Right hindlimb (tissue), 1 donor: Measurements from ENCODE around the gene FAR2.
"Not testable (repeated sequence)": the region's sequence is repeated elsewhere in the genome, so short reads cannot be mapped to it uniquely, and the experiment has no call there.

Source experiments
- DNase-seq: peaks from one replicate; pipeline ENCODE4 v3.0.0-alpha.2; 2018

Gene FAR2

DNA sequence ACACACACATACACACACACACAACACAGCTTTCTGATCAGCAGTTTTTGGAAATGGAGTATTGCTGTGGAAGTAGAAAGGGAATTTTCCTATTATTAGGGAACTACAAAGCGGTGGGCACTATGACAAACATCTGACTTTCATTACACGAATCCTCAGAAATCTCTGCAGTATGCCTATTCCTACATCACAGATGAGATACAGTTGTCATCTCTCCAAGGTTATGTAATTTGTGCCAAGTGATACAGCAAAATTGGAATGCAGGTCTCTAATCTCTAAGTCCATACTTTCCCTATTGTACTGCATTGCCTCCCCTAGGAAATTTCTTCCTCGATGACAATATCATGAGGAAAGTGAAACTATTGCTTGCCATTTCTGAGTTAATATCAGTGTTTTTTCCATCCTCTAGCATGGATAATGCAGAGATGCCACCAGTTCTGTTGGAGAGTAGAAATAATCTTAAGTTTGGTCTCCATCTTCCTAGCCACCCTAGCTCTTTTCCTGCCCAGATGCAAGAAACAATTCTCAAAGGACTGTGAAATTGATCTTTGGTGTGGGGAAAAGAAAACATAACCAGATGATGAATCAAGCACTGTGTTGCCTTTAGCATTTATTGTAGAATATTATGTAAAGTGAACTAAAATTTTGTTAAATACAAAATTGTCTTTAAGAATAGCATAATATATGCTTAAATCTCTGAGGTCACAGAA lies 137.2 kb downstream of the FAR2 start:
- DNase-seq: no peak

DNA sequence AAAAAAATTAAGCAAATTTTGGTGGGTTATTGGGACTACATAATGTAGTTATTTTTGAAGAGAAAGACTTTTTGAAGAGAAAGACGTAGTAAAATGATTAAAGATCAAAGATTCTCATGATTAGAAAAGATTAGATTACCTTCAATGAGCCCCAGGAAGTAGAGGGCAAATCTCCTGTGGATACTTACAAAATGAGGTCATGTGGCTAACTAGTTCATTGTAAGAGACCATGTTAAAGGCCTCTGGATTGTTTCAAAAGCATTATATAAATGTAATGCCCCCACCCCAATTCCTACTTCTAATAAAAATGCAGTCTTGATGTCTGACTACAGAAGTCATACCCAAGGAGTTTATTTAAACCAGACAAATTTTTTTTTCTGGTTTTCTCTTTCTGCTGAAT lies 138.5 kb downstream of the FAR2 start:
- DNase-seq: no peak

DNA sequence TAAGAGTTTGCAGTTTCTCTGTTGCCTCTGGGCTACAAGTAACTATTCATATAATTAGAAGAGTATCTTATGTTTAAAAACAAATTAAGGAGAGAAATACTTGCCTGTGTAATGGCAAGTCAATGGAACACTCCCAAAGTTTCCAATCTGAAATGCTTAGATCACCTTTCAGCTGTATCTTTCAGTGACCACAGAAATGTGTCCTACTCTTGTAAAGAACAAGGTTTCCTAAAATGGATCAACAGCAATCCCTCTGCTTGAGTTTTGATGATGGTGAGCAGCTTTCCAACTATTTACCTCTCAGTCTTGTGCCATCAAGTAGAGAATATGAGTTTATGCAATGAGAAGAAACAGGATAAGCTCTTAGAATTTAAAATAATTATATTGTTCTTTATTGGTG lies 139.0 kb downstream of the FAR2 start:
- no peak for DNase-seq

DNA sequence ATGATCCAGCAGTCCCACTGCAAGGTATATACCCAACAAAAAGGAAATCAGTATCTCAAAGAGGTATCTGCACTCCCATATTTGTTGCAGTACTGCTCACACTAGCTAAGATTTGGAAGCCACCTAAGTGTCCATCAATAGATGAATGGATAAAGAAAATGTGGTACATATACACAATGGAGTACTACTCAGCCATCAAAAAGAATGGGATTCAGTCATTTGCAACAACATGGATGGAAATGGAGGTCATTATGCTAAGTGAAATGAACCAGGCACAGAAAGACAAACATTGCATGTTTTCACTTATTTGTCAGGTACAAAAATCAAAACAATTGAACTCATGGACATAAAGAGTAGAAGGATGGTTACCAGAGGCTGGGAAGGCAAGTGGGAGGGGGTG lies 141.4 kb downstream of the FAR2 start:
- not testable (repeated sequence) for DNase-seq

DNA sequence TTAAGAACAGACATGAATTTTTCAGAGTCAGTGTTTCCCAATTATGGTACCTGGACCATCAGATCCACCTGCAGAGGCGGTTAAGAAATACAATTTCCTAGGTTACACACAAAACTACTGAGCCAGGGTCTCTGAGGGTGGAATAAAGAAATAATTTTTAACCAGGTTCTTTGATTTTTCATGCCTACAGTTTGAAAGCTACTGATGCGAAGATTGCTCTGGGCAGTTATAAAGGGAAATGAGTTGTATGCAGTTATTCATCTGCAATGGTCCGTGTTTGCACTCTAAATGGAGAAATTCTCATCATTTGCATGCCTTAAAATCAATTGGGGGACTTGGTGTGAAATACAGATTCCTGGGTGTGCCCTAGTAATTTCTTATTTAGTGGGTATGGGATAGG lies 142.1 kb downstream of the FAR2 start:
- no peak for DNase-seq

DNA sequence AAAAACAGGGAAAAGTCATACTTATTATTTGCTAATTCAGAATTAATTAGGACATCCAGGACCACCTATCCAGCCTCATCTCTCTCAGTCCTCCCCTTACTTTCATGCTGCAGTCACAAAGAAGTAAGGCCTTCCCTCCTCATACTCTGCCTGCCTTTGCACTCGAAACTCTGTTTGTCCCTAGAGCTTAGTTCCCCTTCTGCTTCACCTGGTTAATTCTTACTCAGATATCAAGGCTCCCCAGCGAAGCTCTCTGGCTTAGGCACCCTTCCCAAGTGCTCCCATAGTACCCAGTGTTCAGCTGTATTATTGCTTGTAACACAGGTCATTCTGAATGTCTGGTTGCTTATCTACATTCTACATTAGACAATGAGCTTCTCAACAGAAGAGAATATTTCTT lies 150.6 kb downstream of the FAR2 start:
- no peak for DNase-seq

DNA sequence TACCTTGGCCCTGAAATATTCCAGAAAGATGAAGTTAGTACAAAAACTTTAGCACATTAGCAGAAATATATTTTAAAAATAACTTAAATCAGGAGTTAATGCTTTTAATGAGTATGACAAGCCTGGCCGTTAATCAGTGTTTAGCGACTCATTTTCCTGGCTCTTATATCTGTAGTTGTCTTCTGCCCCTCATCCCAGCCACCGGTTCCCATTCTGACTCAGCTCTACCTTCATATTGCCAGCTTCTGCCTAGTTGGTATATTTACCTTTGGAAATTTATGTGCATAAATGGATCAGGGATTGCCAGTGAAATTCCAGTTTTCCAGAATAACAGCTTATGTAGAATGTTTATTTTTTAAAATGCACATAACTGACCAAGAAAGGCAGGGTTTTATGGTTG lies 152.0 kb downstream of the FAR2 start:
- no peak for DNase-seq

DNA sequence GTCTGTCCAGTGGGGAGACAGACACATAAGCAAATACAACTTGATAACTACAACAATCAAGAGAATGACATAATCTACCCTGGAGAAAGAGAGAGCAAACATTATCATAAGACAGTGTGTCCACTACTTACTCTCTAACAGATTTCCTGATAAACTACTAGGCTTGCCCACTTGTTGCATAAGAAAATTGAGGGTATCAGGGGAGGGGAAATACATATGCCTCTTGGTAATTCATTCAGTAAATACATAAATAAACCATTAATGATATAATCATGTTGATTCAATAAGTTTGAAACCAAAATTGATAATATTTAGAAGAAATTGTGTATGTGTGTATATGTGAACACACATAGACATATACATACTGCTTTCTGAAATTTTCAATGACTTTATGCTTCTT lies 155.3 kb downstream of the FAR2 start:
- no peak for DNase-seq

DNA sequence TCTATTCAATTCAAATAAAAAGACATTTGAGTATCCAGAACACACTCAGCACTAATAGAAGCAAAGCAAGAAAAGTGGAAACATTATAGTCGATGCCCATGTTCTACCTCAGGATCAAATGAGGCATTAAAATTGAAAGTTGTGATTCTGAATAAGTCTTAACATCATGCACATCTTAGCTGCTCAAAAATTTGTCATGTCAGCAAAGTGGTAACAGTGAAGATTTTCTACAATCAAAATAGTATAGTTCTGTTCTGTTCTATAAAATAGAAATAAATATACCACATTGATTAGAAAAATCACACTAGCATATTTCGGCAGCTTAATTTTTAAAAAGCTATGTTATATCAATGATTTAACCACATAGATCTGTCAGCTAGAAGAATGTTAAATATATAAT lies 157.2 kb downstream of the FAR2 start:
- no peak for DNase-seq

DNA sequence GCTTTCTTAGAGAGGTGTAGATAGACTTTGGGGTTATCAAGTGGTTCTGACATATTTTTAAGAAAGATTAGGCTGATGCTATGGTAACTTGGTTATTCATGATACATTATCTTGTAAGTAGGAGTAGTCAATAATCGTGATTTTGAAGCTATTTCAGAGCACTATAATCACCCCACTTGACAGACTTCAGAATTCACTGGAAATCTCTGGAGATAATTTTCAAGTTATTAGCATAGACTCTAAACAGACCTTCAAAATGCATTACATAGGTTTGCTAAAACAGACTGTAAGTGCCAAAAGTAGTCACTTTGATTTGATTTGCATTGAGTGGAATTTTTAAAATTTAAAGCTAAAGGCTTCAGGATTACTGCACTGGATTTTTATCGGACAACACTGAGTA lies 157.6 kb downstream of the FAR2 start:
- DNase-seq: no peak

DNA sequence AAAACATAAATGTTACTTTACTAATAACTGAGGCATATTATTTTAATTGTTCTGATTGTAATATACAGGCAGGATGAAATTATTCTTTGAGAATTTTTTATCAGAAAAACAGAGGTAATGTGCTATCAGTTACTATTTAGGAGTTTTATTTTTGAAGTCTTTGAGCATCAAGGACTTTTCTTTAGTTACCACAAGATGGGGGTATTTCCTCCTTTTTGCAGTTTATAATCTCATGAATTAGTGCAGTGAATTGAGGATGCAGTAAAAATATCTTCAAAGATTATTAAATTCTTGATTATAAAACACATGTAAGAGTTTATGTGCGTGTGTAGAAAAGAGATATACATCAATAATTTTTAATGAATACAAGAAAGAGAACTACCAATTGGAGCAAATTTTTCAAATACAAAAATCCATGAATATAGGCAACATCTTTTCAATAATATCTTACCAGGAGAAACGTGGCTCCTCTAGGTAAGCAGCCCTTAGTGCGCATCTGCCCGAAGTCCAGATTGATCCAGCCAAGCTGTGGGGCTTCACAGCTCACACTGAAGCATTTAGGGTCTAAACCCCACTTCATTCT lies 160.3 kb downstream of the FAR2 start:
- DNase-seq: no peak

DNA sequence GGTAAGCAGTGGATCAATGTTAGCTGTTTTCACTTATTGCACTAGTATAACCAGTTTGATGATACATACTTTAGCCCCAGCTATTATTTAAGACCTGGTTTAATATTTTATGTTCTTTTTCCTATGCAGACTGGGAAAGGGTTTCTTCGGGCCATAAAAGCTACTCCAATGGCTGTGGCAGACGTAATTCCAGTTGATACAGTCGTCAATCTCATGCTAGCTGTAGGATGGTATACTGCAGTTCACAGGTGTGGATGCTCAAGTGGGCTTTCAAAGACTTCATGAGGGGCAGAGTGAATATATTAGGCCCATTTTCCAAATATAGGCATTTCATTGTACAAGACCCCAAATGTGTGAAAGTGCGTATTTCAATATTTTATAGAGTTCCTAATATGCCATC lies 161.8 kb downstream of the FAR2 start:
- no peak for DNase-seq

DNA sequence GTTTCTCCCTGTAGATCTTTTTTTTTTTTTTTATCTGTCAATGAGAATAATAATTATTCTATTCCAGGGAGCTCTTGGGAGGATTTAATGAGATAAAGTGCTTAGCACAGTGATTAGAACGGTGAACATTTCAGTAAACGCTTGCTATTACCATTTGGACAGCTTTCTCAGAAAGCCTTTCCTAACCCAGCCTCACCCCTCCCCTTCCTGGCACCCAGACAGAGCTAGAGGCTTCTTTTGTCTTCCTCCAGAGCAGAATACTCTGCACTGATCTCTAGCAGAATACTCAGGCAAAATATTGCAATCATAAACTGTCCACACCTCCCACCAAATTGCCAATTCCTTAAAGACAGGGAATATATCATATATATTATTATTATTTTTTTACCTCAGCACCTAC lies 165.3 kb downstream of the FAR2 start:
- peak; percentile 29 for DNase-seq

DNA sequence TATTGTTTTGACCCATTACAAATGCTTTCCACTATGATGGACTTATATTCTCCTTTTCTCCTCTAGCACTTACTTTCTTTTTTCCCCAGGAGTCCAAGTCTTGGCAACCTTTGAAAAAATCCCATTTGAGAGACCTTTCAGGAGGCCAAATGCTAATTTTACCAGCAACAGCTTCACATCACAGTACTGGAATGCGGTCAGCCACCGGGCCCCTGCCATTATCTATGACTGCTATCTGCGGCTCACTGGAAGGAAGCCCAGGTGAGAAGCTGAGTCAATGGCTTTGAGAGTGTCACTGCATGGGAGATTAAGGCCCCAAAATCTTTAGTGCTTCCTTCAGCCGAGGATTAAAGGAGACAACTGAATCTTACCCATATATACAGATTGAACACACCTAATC lies 167.7 kb downstream of the FAR2 start:
- no peak for DNase-seq

DNA sequence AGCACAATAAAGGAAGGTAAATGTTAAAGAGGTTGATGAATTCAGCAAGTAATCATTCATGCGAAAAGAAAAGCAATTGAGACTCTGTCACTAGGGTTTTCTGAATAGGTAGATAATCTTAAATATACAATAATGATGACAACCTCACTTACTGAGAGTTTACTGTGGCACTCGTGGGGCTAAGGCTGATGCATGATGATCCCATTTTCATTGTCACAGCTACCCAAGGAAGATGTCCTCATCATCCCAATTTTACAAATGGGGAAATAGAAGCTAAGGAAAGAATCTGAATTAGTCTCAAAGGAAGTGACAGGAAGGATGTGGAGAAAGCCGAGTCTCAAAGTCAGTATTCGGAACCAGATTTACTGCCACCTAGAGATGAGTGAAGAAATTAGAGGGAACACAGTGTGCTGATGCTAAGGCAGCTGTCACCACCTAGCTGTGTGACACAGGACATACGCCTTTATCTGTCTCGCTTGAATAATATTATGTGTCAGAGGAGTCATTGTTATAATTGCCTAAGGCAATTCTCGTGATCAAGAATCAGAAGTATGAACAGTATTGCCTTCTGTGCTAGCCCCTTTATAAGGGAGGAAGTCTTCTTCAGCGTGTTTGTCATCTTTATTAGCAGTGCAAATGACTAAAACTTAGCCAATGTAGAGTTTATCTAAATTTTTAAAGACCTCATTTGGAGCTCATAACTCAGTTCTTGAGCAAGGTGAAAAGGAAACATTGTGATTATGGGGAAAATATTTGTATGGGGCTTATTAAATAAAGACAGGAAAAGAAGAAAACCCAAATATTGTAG lies 168.7 kb downstream of the FAR2 start:
- DNase-seq: peak; percentile 50

DNA sequence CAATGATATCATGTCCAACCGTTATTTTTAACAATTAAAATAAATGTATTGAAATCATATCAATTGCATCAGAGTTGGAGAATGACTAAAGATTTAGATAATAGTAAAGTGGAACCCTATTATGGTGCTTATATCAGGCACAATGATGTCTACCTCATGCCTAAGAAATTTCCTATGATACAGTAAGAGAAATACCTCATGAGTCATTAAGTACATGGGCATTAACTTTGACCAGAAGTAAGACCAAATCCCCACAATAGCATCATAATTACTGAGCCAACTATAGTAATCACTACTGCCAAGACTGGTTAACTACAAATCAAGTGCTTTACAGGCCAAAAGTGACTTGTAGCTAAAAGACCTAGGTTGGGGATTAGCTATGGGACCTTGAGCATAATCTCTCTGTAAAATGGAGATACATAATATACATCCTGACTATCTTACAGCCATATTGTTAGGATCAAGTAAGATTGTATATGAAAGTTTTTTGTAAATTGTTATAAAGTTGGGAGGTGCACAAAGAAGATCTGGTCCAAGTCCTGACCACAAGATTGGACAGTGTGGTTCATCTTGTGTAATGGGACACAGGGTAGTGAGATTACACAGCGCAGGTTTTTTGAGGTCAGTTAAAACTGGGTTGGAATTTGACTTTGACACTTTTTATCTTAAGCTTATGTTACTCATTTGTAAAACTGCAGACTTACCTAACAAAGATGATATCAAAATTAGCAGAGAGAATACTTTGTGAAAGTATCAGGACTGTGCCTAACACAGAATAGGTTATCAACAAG lies 171.4 kb downstream of the FAR2 start:
- DNase-seq: no peak

DNA sequence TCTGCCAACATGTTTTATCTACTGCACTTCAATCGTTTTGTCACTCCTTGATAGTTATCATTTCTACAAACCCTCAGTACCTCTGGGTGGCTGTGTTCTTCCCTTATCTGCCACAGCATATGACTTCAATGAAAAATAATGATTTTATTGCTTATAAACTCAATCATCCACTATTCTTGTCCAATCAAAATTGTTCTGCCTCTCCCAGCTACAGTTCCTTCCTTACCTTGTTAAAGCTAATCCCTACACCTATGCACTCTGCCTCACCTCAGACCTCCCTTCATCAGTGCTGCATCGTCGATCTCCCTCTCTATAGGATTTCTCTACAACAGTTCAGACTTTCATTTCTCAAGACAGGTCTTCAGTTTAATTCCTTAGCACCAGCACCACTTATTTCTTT lies 173.1 kb downstream of the FAR2 start:
- no peak for DNase-seq

DNA sequence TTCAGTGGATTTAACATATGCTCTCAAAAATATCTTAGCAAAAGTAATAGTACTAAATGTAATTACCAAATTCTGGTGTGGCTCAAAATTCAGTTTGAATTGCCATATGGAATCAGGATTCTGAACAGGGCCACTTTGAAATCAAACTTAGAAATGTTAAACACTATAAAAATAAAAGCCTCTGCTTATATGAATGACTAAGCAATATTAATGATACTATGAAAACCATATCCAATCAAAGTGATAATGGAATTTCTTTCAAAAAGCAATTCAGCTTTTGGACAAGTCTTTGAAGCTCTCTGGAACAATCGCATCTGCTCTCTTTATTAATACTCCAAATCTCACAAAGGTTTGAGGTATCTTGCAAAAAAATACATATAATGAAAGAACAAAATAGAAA lies 180.3 kb downstream of the FAR2 start:
- no peak for DNase-seq

DNA sequence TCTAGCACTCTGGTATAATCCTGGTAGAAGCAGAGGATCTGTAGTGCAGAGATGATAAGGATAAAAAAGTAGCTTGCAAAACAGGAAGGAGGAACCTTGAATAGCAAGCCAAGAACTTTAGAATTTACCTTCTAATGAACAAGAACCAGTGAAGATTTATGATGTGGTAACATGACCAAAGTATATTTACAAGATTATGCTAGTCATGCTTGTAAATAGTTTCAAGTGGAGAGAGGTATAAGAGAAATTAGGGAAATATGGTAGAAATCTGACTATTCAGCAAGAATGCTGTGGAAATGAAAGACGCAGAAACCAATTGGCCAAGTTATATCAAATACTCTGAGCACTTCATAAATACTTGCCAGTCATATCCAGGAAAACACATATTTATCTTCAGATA lies 184.1 kb downstream of the FAR2 start:
- DNase-seq: no peak

DNA sequence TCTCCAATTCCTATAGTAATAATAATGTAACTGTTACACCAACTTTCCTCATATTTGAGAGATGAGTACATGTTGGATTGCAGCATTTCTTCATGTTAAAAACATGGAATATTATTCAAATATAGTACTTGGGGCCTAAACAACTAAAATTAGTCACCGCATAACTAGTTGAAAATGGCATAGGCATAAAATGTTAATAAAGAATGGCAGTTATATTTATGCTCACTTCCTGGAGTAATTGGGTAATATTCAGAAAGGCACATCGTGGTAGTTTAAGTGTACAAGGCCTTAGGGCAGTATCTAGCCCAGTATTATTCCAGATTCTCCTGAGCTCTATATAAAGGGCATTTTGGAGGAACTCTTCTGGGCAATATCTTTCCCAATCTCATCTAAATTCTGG lies 185.9 kb downstream of the FAR2 start:
- DNase-seq: no peak

DNA sequence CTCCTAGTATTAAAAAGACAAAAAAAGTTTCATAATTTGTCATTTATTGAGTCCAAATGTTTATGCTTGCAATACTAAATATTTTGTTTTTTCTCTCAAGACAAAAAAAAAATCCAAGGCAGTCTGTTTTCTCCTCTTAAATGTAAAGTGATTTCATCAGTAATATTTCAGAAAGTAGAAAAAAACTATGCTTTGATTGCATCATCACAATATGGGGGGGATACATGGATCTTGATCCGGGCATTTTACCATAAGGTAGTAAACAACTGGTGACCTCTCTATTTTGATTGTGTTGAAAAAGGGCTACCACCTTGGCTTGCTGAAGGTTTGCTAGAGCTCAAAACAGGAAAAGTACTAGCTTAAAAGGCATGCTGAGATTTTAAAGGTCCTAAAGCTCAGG lies 188.2 kb downstream of the FAR2 start:
- DNase-seq: no peak

DNA sequence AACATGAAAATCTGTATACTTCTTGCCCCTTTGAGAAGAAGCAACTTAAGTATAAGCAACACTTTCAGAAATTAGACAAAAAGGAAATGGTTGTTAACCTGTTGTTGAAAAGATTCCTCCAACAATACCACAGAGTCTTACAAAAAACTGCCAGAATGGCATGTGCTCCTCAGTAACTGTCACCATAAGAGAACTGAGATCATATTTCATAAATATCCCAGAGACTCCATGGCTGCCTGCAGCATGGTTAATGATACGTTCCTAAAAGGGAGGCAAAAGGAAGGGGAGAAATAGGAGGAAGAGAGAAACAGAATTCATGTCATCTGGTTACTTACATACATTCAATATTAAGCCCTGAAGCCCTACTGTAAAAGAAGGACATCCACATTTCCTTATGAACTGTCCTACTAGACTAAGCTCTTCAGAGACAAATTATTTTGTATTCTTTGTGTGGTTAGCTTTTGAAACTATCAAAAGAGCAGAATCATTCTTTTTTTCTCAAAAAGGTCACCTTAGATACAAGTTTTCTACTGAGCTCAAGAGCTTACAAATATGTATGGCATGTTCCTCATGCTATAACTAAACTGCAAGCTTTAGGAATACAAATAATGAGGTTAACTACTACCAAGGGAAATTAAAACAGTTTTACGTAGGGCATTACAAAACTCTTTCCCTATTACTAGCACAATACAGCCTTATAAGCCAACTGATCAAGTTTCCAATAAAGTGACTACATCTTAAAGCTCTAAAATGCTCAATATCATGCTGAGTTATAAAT lies 194.1 kb downstream of the FAR2 start:
- no peak for DNase-seq
